ENCODE measurements around the gene PDCL3.

Gene PDCL3

GRCh38 chr2:100612388-100613000, 49.7 kb downstream of the PDCL3 start:
- H3K23ac ChIP-seq (ENCODE audit: low read depth, low read length, poor library complexity): no peak overlapping the region

GRCh38 chr2:100613719-100614118, 50.9 kb downstream of the PDCL3 start:
- H2AK5ac ChIP-seq (ENCODE audit: low read depth, low read length): no peak overlapping the region
- no CpG with 5 or more reads among the region's 1 CpG for WGBS, 2 donors (ENCODE audit: extremely low coverage in 2 of 2, insufficient read length in 2 of 2, insufficient replicate concordance in 1 of 2)
- H4K91ac ChIP-seq (ENCODE audit: low read depth, low read length, poor library complexity): no peak overlapping the region
- H3K79me1 ChIP-seq (ENCODE audit: low read depth, low read length): no peaks in the 10 kb centered on the region
- H3K9me3 ChIP-seq (replicated peaks in 1 of 2; ENCODE audit: control insufficient read depth in 2 of 2, insufficient read depth in 1 of 2, low read depth in 1 of 2, low read length in 2 of 2): no peaks in the 10 kb centered on the region
- no peak overlapping the region for H3K4ac ChIP-seq (ENCODE audit: low read length)
- no peak for DNase-seq (ENCODE audit: low spot score)
- H2BK120ac ChIP-seq (ENCODE audit: low read depth, low read length): no peak overlapping the region
- H2BK15ac ChIP-seq (ENCODE audit: low read length): no peak overlapping the region
- H2BK5ac ChIP-seq (ENCODE audit: low read length): no peak overlapping the region
- H3K9ac ChIP-seq (ENCODE audit: low read depth, low read length, poor library complexity): no peak overlapping the region
- no peak overlapping the region for H2BK12ac ChIP-seq (ENCODE audit: low read length)
- no peak overlapping the region for H3K4me2 ChIP-seq (ENCODE audit: insufficient read depth, low read length, poor library complexity, severe bottlenecking)
- no peak overlapping the region for H3K14ac ChIP-seq (ENCODE audit: low read length)
- no peak overlapping the region for H3K18ac ChIP-seq (ENCODE audit: low read length)
- H3K23ac ChIP-seq (ENCODE audit: low read depth, low read length, poor library complexity): no peak overlapping the region
- no peaks in the 10 kb centered on the region for H3K36me3 ChIP-seq (replicated peaks in 1 of 2; ENCODE audit: control insufficient read depth in 2 of 2, insufficient read depth in 2 of 2, low read length in 2 of 2)
- no peaks in the 10 kb centered on the region for H3K4me1 ChIP-seq (ENCODE audit: control insufficient read depth in 2 of 2, insufficient read depth in 1 of 2, low read depth in 1 of 2, low read length in 2 of 2)
- H3K27ac ChIP-seq (replicated peaks; ENCODE audit: low read length): no peak overlapping the region
- peaks cover 0 to 8% (median 0%) of the 10 kb centered on the region in 3 experiments for H3K27me3 ChIP-seq (ENCODE audit: control insufficient read depth in 3 of 3, insufficient read depth in 3 of 3, low read depth in 1 of 3, low read length in 3 of 3)
- no peak overlapping the region for H2AFZ ChIP-seq (ENCODE audit: low read length)
- H4K8ac ChIP-seq (ENCODE audit: low read depth, low read length): no peak overlapping the region
- no peak overlapping the region for H3K4me3 ChIP-seq (ENCODE audit: low read length in 2 of 2)

More at GRCh38 chr2:100612388-100613000, 49.7 kb downstream of the PDCL3 start:
- H2AFZ ChIP-seq (ENCODE audit: low read length): no peak overlapping the region
- WGBS, 2 donors (ENCODE audit: extremely low coverage in 2 of 2, insufficient read length in 2 of 2, insufficient replicate concordance in 1 of 2): no CpG with 5 or more reads among the region's 9 CpGs
- H2BK12ac ChIP-seq (ENCODE audit: low read length): no peak overlapping the region
- no peak overlapping the region for H2BK5ac ChIP-seq (ENCODE audit: low read length)
- peak overlapping the region; percentile 65 for H3K18ac ChIP-seq (ENCODE audit: low read length)
- no peak overlapping the region for H3K4ac ChIP-seq (ENCODE audit: low read length)
- no peak overlapping the region for H4K91ac ChIP-seq (ENCODE audit: low read depth, low read length, poor library complexity)
- peak overlapping the region; percentile 60 for H3K14ac ChIP-seq (ENCODE audit: low read length)
- no peak overlapping the region for H4K8ac ChIP-seq (ENCODE audit: low read depth, low read length)
- no peaks in the 10 kb centered on the region for H3K9me3 ChIP-seq (replicated peaks in 1 of 2; ENCODE audit: control insufficient read depth in 2 of 2, insufficient read depth in 1 of 2, low read depth in 1 of 2, low read length in 2 of 2)
- peaks cover 0 to 8% (median 0%) of the 10 kb centered on the region in 3 experiments for H3K27me3 ChIP-seq (ENCODE audit: control insufficient read depth in 3 of 3, insufficient read depth in 3 of 3, low read depth in 1 of 3, low read length in 3 of 3)
- no peaks in the 10 kb centered on the region for H3K79me1 ChIP-seq (ENCODE audit: low read depth, low read length)
- no peaks in the 10 kb centered on the region for H3K36me3 ChIP-seq (replicated peaks in 1 of 2; ENCODE audit: control insufficient read depth in 2 of 2, insufficient read depth in 2 of 2, low read length in 2 of 2)
- no peak overlapping the region for H3K4me2 ChIP-seq (ENCODE audit: insufficient read depth, low read length, poor library complexity, severe bottlenecking)
- DNase-seq (ENCODE audit: low spot score): no peak
- peak overlapping the region; percentile 50 for H2AK5ac ChIP-seq (ENCODE audit: low read depth, low read length)
- no peak overlapping the region for H3K9ac ChIP-seq (ENCODE audit: low read depth, low read length, poor library complexity)
- H2BK120ac ChIP-seq (ENCODE audit: low read depth, low read length): peak overlapping the region; percentile 49
- H3K4me3 ChIP-seq (ENCODE audit: low read length in 2 of 2): no peak overlapping the region
- H3K27ac ChIP-seq (replicated peaks; ENCODE audit: low read length): no peak overlapping the region
- H3K4me1 ChIP-seq (ENCODE audit: control insufficient read depth in 2 of 2, insufficient read depth in 1 of 2, low read depth in 1 of 2, low read length in 2 of 2): no peaks in the 10 kb centered on the region
- H2BK15ac ChIP-seq (ENCODE audit: low read length): no peak overlapping the region

- Histone ChIP-seq H3K4me2 (ENCODE audit: insufficient read depth, low read length, poor library complexity, severe bottlenecking) (no peak overlapping the region), H3K27me3 (ENCODE audit: control insufficient read depth in 3 of 3, insufficient read depth in 3 of 3, low read depth in 1 of 3, low read length in 3 of 3) (peaks cover 0 to 8% (median 0%) of the 10 kb centered on the region in 3 experiments), H4K91ac (ENCODE audit: low read depth, low read length, poor library complexity) (no peak overlapping the region), H3K14ac (ENCODE audit: low read length) (no peak overlapping the region), H3K27ac (replicated peaks; ENCODE audit: low read length) (no peak overlapping the region), H2AK5ac (ENCODE audit: low read depth, low read length) (no peak overlapping the region), H3K4me1 (ENCODE audit: control insufficient read depth in 2 of 2, insufficient read depth in 1 of 2, low read depth in 1 of 2, low read length in 2 of 2) (no peaks in the 10 kb centered on the region), H2AFZ (ENCODE audit: low read length) (no peak overlapping the region), H2BK120ac (ENCODE audit: low read depth, low read length) (no peak overlapping the region), H2BK12ac (ENCODE audit: low read length) (no peak overlapping the region), H4K8ac (ENCODE audit: low read depth, low read length) (no peak overlapping the region), H3K4me3 (ENCODE audit: low read length in 2 of 2) (no peak overlapping the region), H3K23ac (ENCODE audit: low read depth, low read length, poor library complexity) (no peak overlapping the region), H2BK15ac (ENCODE audit: low read length) (peak overlapping the region; percentile 34), H3K4ac (ENCODE audit: low read length) (no peak overlapping the region), H3K36me3 (replicated peaks in 1 of 2; ENCODE audit: control insufficient read depth in 2 of 2, insufficient read depth in 2 of 2, low read length in 2 of 2) (no peaks in the 10 kb centered on the region), H3K79me1 (ENCODE audit: low read depth, low read length) (no peaks in the 10 kb centered on the region), H2BK5ac (ENCODE audit: low read length) (peak overlapping the region; percentile 32), H3K9me3 (replicated peaks in 1 of 2; ENCODE audit: control insufficient read depth in 2 of 2, insufficient read depth in 1 of 2, low read depth in 1 of 2, low read length in 2 of 2) (no peaks in the 10 kb centered on the region), H3K9ac (ENCODE audit: low read depth, low read length, poor library complexity) (no peak overlapping the region), H3K18ac (ENCODE audit: low read length) (peak overlapping the region; percentile 84)
- DNase-seq (ENCODE audit: low spot score): no peak
- no CpG with 5 or more reads among the region's 11 CpGs for WGBS, 2 donors (ENCODE audit: extremely low coverage in 2 of 2, insufficient read length in 2 of 2, insufficient replicate concordance in 1 of 2)
Measured at GRCh38 chr2:100614455-100615000, 51.7 kb downstream of the PDCL3 start.

- Histone ChIP-seq H3K36me3 (replicated peaks in 1 of 2; ENCODE audit: control insufficient read depth in 2 of 2, insufficient read depth in 2 of 2, low read length in 2 of 2) (no peaks in the 10 kb centered on the region), H3K27ac (replicated peaks; ENCODE audit: low read length) (no peak overlapping the region), H2BK12ac (ENCODE audit: low read length) (no peak overlapping the region), H3K27me3 (ENCODE audit: control insufficient read depth in 3 of 3, insufficient read depth in 3 of 3, low read depth in 1 of 3, low read length in 3 of 3) (peaks cover 0 to 8% (median 0%) of the 10 kb centered on the region in 3 experiments), H3K9me3 (replicated peaks in 1 of 2; ENCODE audit: control insufficient read depth in 2 of 2, insufficient read depth in 1 of 2, low read depth in 1 of 2, low read length in 2 of 2) (no peaks in the 10 kb centered on the region), H3K23ac (ENCODE audit: low read depth, low read length, poor library complexity) (no peak overlapping the region), H3K14ac (ENCODE audit: low read length) (no peak overlapping the region), H3K4me3 (ENCODE audit: low read length in 2 of 2) (no peak overlapping the region), H2AFZ (ENCODE audit: low read length) (no peak overlapping the region), H3K18ac (ENCODE audit: low read length) (no peak overlapping the region), H4K91ac (ENCODE audit: low read depth, low read length, poor library complexity) (no peak overlapping the region), H3K9ac (ENCODE audit: low read depth, low read length, poor library complexity) (no peak overlapping the region), H2BK5ac (ENCODE audit: low read length) (no peak overlapping the region), H3K4me1 (ENCODE audit: control insufficient read depth in 2 of 2, insufficient read depth in 1 of 2, low read depth in 1 of 2, low read length in 2 of 2) (no peaks in the 10 kb centered on the region), H2BK15ac (ENCODE audit: low read length) (no peak overlapping the region), H3K79me1 (ENCODE audit: low read depth, low read length) (no peaks in the 10 kb centered on the region), H2BK120ac (ENCODE audit: low read depth, low read length) (no peak overlapping the region), H3K4ac (ENCODE audit: low read length) (no peak overlapping the region), H2AK5ac (ENCODE audit: low read depth, low read length) (no peak overlapping the region), H4K8ac (ENCODE audit: low read depth, low read length) (no peak overlapping the region), H3K4me2 (ENCODE audit: insufficient read depth, low read length, poor library complexity, severe bottlenecking) (no peak overlapping the region)
- DNase-seq (ENCODE audit: low spot score): no peak
- no CpG with 5 or more reads among the region's 6 CpGs for WGBS, 2 donors (ENCODE audit: extremely low coverage in 2 of 2, insufficient read length in 2 of 2, insufficient replicate concordance in 1 of 2)
Measured at GRCh38 chr2:100615471-100615870, 52.7 kb downstream of the PDCL3 start.

Data from neuronal stem cell (in vitro differentiated cells).